Measurements from ENCODE around the gene ADGRF5.

ADGRF5 gene

GRCh38 chr6:46904117-46904516 lies 17.6 kb downstream of the ADGRF5 start:
- Histone ChIP-seq H3K27ac (ENCODE audit: low read length) (no peak overlapping the region), H3K4me1 (ENCODE audit: control insufficient read depth in 1 of 2, insufficient read depth in 2 of 2, low read length in 2 of 2) (no peaks in the 10 kb centered on the region), H3K9me3 (ENCODE audit: control insufficient read depth in 1 of 2, low read length in 2 of 2) (no peaks in the 10 kb centered on the region), H3K4me3 (ENCODE audit: low read depth in 1 of 2, low read length in 2 of 2) (no peak overlapping the region), H3K27me3 (ENCODE audit: low read depth, low read length) (no peaks in the 10 kb centered on the region), H3K36me3 (ENCODE audit: control insufficient read depth in 1 of 2, insufficient read depth in 2 of 2, low read length in 2 of 2) (no peaks in the 10 kb centered on the region)

GRCh38 chr6:46903175-46903574 lies 18.6 kb downstream of the ADGRF5 start:
- no peaks in the 10 kb centered on the region for H3K9me3 ChIP-seq (ENCODE audit: control insufficient read depth in 1 of 2, low read length in 2 of 2)
- no peaks in the 10 kb centered on the region for H3K27me3 ChIP-seq (ENCODE audit: low read depth, low read length)
- H3K4me1 ChIP-seq (ENCODE audit: control insufficient read depth in 1 of 2, insufficient read depth in 2 of 2, low read length in 2 of 2): no peaks in the 10 kb centered on the region
- H3K4me3 ChIP-seq (ENCODE audit: low read depth in 1 of 2, low read length in 2 of 2): no peak overlapping the region
- no peak overlapping the region for H3K27ac ChIP-seq (ENCODE audit: low read length)
- no peaks in the 10 kb centered on the region for H3K36me3 ChIP-seq (ENCODE audit: control insufficient read depth in 1 of 2, insufficient read depth in 2 of 2, low read length in 2 of 2)

- no peak overlapping the region for H3K27ac ChIP-seq (ENCODE audit: low read length)
- H3K9me3 ChIP-seq (ENCODE audit: control insufficient read depth in 1 of 2, low read length in 2 of 2): no peaks in the 10 kb centered on the region
- H3K27me3 ChIP-seq (ENCODE audit: low read depth, low read length): no peaks in the 10 kb centered on the region
- H3K4me1 ChIP-seq (ENCODE audit: control insufficient read depth in 1 of 2, insufficient read depth in 2 of 2, low read length in 2 of 2): no peaks in the 10 kb centered on the region
- no peak overlapping the region for H3K4me3 ChIP-seq (ENCODE audit: low read depth in 1 of 2, low read length in 2 of 2)
- no peaks in the 10 kb centered on the region for H3K36me3 ChIP-seq (ENCODE audit: control insufficient read depth in 1 of 2, insufficient read depth in 2 of 2, low read length in 2 of 2)
These were observed 19.8 kb downstream of the ADGRF5 start for GRCh38 chr6:46901882-46902314.

GRCh38 chr6:46900266-46900665 lies 21.5 kb downstream of the ADGRF5 start:
- no peak overlapping the region for H3K27ac ChIP-seq (ENCODE audit: low read length)
- H3K27me3 ChIP-seq (ENCODE audit: low read depth, low read length): no peaks in the 10 kb centered on the region
- peaks cover 0 to 2% of the 10 kb centered on the region in 2 donors for H3K4me1 ChIP-seq (ENCODE audit: control insufficient read depth in 1 of 2, insufficient read depth in 2 of 2, low read length in 2 of 2)

GRCh38 chr6:46899659-46900058 lies 22.1 kb downstream of the ADGRF5 start:
- Histone ChIP-seq H3K36me3 (ENCODE audit: control insufficient read depth in 1 of 2, insufficient read depth in 2 of 2, low read length in 2 of 2) (no peaks in the 10 kb centered on the region), H3K4me3 (ENCODE audit: low read depth in 1 of 2, low read length in 2 of 2) (no peak overlapping the region), H3K4me1 (ENCODE audit: control insufficient read depth in 1 of 2, insufficient read depth in 2 of 2, low read length in 2 of 2) (peaks cover 0 to 4% of the 10 kb centered on the region in 2 donors), H3K27ac (ENCODE audit: low read length) (no peak overlapping the region), H3K9me3 (ENCODE audit: control insufficient read depth in 1 of 2, low read length in 2 of 2) (no peaks in the 10 kb centered on the region), H3K27me3 (ENCODE audit: low read depth, low read length) (no peaks in the 10 kb centered on the region)

More at GRCh38 chr6:46900266-46900665, 21.5 kb downstream of the ADGRF5 start:
- no peaks in the 10 kb centered on the region for H3K9me3 ChIP-seq (ENCODE audit: control insufficient read depth in 1 of 2, low read length in 2 of 2)
- no peak overlapping the region for H3K4me3 ChIP-seq (ENCODE audit: low read depth in 1 of 2, low read length in 2 of 2)
- H3K36me3 ChIP-seq (ENCODE audit: control insufficient read depth in 1 of 2, insufficient read depth in 2 of 2, low read length in 2 of 2): no peaks in the 10 kb centered on the region

GRCh38 chr6:46898006-46898405 lies 23.7 kb downstream of the ADGRF5 start:
- H3K27ac ChIP-seq (ENCODE audit: low read length): no peak overlapping the region
- no peaks in the 10 kb centered on the region for H3K36me3 ChIP-seq (ENCODE audit: control insufficient read depth in 1 of 2, insufficient read depth in 2 of 2, low read length in 2 of 2)
- peaks cover 0 to 4% of the 10 kb centered on the region in 2 donors for H3K4me1 ChIP-seq (ENCODE audit: control insufficient read depth in 1 of 2, insufficient read depth in 2 of 2, low read length in 2 of 2)
- no peaks in the 10 kb centered on the region for H3K27me3 ChIP-seq (ENCODE audit: low read depth, low read length)
- H3K4me3 ChIP-seq (ENCODE audit: low read depth in 1 of 2, low read length in 2 of 2): no peak overlapping the region
- H3K9me3 ChIP-seq (ENCODE audit: control insufficient read depth in 1 of 2, low read length in 2 of 2): no peaks in the 10 kb centered on the region

- Histone ChIP-seq H3K27me3 (ENCODE audit: low read depth, low read length) (no peaks in the 10 kb centered on the region), H3K4me3 (ENCODE audit: low read depth in 1 of 2, low read length in 2 of 2) (no peak overlapping the region), H3K27ac (ENCODE audit: low read length) (no peak overlapping the region), H3K4me1 (ENCODE audit: control insufficient read depth in 1 of 2, insufficient read depth in 2 of 2, low read length in 2 of 2) (peaks cover 0 to 4% of the 10 kb centered on the region in 2 donors), H3K36me3 (ENCODE audit: control insufficient read depth in 1 of 2, insufficient read depth in 2 of 2, low read length in 2 of 2) (no peaks in the 10 kb centered on the region), H3K9me3 (ENCODE audit: control insufficient read depth in 1 of 2, low read length in 2 of 2) (no peaks in the 10 kb centered on the region)
These were observed 24.9 kb downstream of the ADGRF5 start for GRCh38 chr6:46896871-46897270.

- Histone ChIP-seq H3K36me3 (ENCODE audit: control insufficient read depth in 1 of 2, insufficient read depth in 2 of 2, low read length in 2 of 2) (no peaks in the 10 kb centered on the region), H3K27me3 (ENCODE audit: low read depth, low read length) (no peaks in the 10 kb centered on the region), H3K27ac (ENCODE audit: low read length) (no peak overlapping the region), H3K4me3 (ENCODE audit: low read depth in 1 of 2, low read length in 2 of 2) (no peak overlapping the region), H3K9me3 (ENCODE audit: control insufficient read depth in 1 of 2, low read length in 2 of 2) (no peaks in the 10 kb centered on the region), H3K4me1 (ENCODE audit: control insufficient read depth in 1 of 2, insufficient read depth in 2 of 2, low read length in 2 of 2) (peaks cover 0 to 4% of the 10 kb centered on the region in 2 donors)
These were observed 25.8 kb downstream of the ADGRF5 start for GRCh38 chr6:46895930-46896329.

- H3K27me3 ChIP-seq (ENCODE audit: low read depth, low read length): no peaks in the 10 kb centered on the region
- no peaks in the 10 kb centered on the region for H3K36me3 ChIP-seq (ENCODE audit: control insufficient read depth in 1 of 2, insufficient read depth in 2 of 2, low read length in 2 of 2)
- H3K27ac ChIP-seq (ENCODE audit: low read length): no peak overlapping the region
- H3K4me1 ChIP-seq (ENCODE audit: control insufficient read depth in 1 of 2, insufficient read depth in 2 of 2, low read length in 2 of 2): peaks cover 0 to 4% of the 10 kb centered on the region in 2 donors
- no peak overlapping the region for H3K4me3 ChIP-seq (ENCODE audit: low read depth in 1 of 2, low read length in 2 of 2)
- no peaks in the 10 kb centered on the region for H3K9me3 ChIP-seq (ENCODE audit: control insufficient read depth in 1 of 2, low read length in 2 of 2)
These were observed 27.3 kb downstream of the ADGRF5 start for GRCh38 chr6:46894433-46894832.

GRCh38 chr6:46893648-46894047 lies 28.1 kb downstream of the ADGRF5 start:
- Histone ChIP-seq H3K27ac (ENCODE audit: low read length) (no peak overlapping the region), H3K4me1 (ENCODE audit: control insufficient read depth in 1 of 2, insufficient read depth in 2 of 2, low read length in 2 of 2) (peaks cover 0 to 4% of the 10 kb centered on the region in 2 donors), H3K27me3 (ENCODE audit: low read depth, low read length) (no peaks in the 10 kb centered on the region), H3K36me3 (ENCODE audit: control insufficient read depth in 1 of 2, insufficient read depth in 2 of 2, low read length in 2 of 2) (no peaks in the 10 kb centered on the region), H3K9me3 (ENCODE audit: control insufficient read depth in 1 of 2, low read length in 2 of 2) (no peaks in the 10 kb centered on the region), H3K4me3 (ENCODE audit: low read depth in 1 of 2, low read length in 2 of 2) (no peak overlapping the region)

GRCh38 chr6:46891252-46891795 lies 30.4 kb downstream of the ADGRF5 start:
- no peaks in the 10 kb centered on the region for H3K9me3 ChIP-seq (ENCODE audit: control insufficient read depth in 1 of 2, low read length in 2 of 2)
- no peaks in the 10 kb centered on the region for H3K36me3 ChIP-seq (ENCODE audit: control insufficient read depth in 1 of 2, insufficient read depth in 2 of 2, low read length in 2 of 2)
- H3K27me3 ChIP-seq (ENCODE audit: low read depth, low read length): no peaks in the 10 kb centered on the region
- H3K4me3 ChIP-seq (ENCODE audit: low read depth in 1 of 2, low read length in 2 of 2): no peak overlapping the region
- no peak overlapping the region for H3K27ac ChIP-seq (ENCODE audit: low read length)
- peaks cover 0 to 4% of the 10 kb centered on the region in 2 donors for H3K4me1 ChIP-seq (ENCODE audit: control insufficient read depth in 1 of 2, insufficient read depth in 2 of 2, low read length in 2 of 2)

- H3K9me3 ChIP-seq (ENCODE audit: control insufficient read depth in 1 of 2, low read length in 2 of 2): no peaks in the 10 kb centered on the region
- H3K27ac ChIP-seq (ENCODE audit: low read length): no peak overlapping the region
- H3K36me3 ChIP-seq (ENCODE audit: control insufficient read depth in 1 of 2, insufficient read depth in 2 of 2, low read length in 2 of 2): no peaks in the 10 kb centered on the region
- H3K4me3 ChIP-seq (ENCODE audit: low read depth in 1 of 2, low read length in 2 of 2): no peak overlapping the region
- H3K4me1 ChIP-seq (ENCODE audit: control insufficient read depth in 1 of 2, insufficient read depth in 2 of 2, low read length in 2 of 2): no peaks in the 10 kb centered on the region
- H3K27me3 ChIP-seq (ENCODE audit: low read depth, low read length): no peaks in the 10 kb centered on the region
These were observed 33.2 kb downstream of the ADGRF5 start for GRCh38 chr6:46888578-46888977.
